Esophagus squamous epithelium (tissue), 4 donors: ENCODE data around the gene MED29.

Experiments
- POLR2A ChIP-seq, 4 donors: fragments of 450-650 bp; IDR thresholded peaks; one replicate each; pipeline ENCODE4 v1.6.1; 2017; ENCODE audit warnings: antibody characterized with exemption in 4 of 4, mild to moderate bottlenecking in 4 of 4, moderate library complexity in 3 of 4
- TF ChIP-seq, protein P1 (sequence below), 6 experiments: fragments of 450-650 bp in 4 of 6; fragments of 200-600 bp in 2 of 6; sonication (generic) in 2 of 6; IDR thresholded peaks; one replicate each; pipeline ENCODE4 v1.5.1; 2016 to 2019; ENCODE audit warnings: antibody characterized with exemption in 6 of 6, mild to moderate bottlenecking in 4 of 6, moderate library complexity in 4 of 6

DNA sequence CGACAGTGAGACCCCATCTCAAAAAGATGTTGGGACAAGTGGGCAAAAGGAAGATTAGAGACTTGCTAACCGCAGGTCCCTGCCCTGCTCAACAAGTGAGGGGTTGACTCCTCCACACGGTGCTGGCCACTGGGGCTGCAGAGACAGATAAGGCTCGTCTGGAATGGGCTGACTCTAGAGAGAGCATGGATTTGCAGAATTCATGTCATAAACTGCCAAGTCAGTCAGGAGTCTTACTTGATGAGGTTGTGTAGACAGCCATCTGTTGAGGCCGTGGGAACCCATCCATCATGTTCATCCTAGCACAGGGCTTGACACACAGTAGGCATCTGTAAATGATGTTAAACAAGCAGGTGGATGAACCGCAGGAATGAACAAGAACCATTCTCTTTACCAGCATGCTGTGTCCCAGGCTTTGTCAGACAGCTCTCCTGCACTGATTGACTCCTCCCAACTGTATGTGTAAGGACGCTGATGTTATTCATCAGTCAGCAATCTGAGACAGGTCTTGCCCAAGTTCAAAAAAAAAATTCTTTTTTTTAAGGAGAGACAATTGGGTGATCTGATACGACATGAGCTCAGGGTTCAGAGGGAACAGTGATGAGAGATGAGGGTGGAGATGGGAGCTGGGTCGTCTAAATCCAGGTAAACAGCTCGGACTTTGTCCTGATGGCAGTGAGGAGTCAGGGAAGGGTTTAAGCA, 9.1 kb upstream of the MED29 start:
- TF ChIP-seq, protein P1, sequence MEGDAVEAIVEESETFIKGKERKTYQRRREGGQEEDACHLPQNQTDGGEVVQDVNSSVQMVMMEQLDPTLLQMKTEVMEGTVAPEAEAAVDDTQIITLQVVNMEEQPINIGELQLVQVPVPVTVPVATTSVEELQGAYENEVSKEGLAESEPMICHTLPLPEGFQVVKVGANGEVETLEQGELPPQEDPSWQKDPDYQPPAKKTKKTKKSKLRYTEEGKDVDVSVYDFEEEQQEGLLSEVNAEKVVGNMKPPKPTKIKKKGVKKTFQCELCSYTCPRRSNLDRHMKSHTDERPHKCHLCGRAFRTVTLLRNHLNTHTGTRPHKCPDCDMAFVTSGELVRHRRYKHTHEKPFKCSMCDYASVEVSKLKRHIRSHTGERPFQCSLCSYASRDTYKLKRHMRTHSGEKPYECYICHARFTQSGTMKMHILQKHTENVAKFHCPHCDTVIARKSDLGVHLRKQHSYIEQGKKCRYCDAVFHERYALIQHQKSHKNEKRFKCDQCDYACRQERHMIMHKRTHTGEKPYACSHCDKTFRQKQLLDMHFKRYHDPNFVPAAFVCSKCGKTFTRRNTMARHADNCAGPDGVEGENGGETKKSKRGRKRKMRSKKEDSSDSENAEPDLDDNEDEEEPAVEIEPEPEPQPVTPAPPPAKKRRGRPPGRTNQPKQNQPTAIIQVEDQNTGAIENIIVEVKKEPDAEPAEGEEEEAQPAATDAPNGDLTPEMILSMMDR (IDR thresholded peaks at IDR 0.05): no peak
- TF ChIP-seq POLR2A (IDR thresholded peaks at IDR 0.05): no peak
